ENCODE data around the gene STPG1.
A peak's percentile ranks its signal among the peaks of the same experiment; 100 is the strongest.

Gene STPG1

DNA sequence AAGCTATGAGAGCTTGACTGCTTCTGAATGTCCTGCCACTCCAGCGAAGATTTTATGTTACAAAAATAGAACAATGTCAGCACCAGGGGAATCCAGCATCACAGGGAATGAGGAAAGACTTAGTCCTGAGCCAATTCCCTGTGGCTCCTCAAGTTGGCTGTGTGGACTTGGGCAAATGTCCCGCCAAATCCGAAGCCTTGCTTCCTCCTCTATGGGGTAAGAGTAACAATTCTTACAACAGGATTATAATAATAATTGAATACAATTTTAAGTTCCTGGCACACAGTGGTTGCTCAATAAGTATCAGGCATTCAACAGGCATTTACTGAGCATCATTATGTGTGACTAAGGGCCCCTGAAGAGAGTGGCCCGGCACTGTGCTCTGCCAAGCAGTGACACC lies 44.4 kb downstream of the STPG1 start:
- in situ Hi-C loops (cut with MboI; ENCODE audit: low pct_unique_long_range_greater_than_20kb, low sequenced_read_pairs, unreplicated experiment): no loop called here
- TF ChIP-seq, protein P1, sequence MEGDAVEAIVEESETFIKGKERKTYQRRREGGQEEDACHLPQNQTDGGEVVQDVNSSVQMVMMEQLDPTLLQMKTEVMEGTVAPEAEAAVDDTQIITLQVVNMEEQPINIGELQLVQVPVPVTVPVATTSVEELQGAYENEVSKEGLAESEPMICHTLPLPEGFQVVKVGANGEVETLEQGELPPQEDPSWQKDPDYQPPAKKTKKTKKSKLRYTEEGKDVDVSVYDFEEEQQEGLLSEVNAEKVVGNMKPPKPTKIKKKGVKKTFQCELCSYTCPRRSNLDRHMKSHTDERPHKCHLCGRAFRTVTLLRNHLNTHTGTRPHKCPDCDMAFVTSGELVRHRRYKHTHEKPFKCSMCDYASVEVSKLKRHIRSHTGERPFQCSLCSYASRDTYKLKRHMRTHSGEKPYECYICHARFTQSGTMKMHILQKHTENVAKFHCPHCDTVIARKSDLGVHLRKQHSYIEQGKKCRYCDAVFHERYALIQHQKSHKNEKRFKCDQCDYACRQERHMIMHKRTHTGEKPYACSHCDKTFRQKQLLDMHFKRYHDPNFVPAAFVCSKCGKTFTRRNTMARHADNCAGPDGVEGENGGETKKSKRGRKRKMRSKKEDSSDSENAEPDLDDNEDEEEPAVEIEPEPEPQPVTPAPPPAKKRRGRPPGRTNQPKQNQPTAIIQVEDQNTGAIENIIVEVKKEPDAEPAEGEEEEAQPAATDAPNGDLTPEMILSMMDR (IDR thresholded peaks at IDR 0.05; ENCODE audit: extremely low read depth, insufficient read depth, missing control alignments): no peak
- no peak for DNase-seq (ENCODE audit: low spot score)

DNA sequence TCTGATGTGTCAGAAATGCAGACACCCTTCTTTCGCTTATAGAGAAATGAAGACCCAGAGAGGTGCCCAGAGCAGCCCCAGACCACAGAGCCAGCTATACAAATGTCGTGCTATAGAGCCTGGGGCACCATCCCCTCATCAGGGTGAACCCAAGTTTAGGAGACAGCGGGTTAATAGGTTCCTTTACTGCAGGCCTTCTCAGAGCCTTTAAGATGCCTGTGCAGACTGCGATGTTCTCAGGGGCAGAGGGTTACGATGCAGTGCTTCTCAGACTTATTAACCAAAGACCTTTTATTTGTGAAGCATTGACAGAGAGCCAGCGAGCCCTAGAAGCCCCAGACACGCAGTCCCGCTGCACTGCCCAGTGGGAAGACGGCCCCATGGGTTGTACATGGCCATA lies 46.9 kb downstream of the STPG1 start:
- DNase-seq (ENCODE audit: low spot score): no peak
- in situ Hi-C loops (cut with MboI; ENCODE audit: low pct_unique_long_range_greater_than_20kb, low sequenced_read_pairs, unreplicated experiment): no loop called here
- TF ChIP-seq, protein P1 (IDR thresholded peaks at IDR 0.05; ENCODE audit: extremely low read depth, insufficient read depth, missing control alignments): no peak

DNA sequence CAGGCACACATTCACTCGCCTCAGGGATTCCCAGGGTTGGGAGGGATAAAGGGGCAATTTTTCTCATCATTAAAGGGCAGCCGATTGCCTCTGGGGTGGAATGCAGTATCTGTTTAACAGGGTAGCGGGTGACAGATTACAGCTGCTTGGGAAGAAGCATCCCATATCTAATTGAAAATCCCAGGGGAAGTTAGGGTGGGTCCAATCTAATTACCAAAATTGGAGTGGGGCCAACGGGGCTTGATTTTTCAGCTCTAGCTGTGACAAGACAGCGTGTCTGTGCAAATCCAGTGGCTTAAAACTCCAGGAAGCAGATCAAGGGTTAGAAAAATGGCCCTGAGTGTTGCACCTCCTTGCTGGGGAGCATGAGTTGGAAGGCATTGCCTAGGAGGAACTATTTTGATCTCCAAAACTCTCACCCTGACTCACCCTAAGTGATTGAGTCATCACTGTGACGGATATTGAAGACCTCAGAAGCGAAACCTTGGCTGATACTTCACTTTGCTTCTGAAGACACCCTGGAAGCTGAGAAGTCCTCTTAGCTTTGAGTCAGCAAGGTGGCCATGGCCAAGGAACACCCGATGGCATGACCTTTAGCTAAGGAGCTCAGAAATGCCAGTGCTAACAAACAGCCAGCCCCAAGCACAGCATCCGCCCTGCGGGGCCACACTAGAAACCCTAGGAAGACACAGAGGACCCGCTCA lies 48.5 kb downstream of the STPG1 start:
- DNase-seq (ENCODE audit: low spot score): peak; percentile 79
- in situ Hi-C loops (cut with MboI; ENCODE audit: low pct_unique_long_range_greater_than_20kb, low sequenced_read_pairs, unreplicated experiment): no loop called here
- TF ChIP-seq, protein P1 (IDR thresholded peaks at IDR 0.05; ENCODE audit: extremely low read depth, insufficient read depth, missing control alignments): no peak

- TF ChIP-seq, protein P1 (IDR thresholded peaks at IDR 0.05; ENCODE audit: extremely low read depth, insufficient read depth, missing control alignments): no peak
- in situ Hi-C loops (cut with MboI; ENCODE audit: low pct_unique_long_range_greater_than_20kb, low sequenced_read_pairs, unreplicated experiment): no loop called here
- peak; percentile 10 for DNase-seq (ENCODE audit: low spot score)
These were observed 49.0 kb downstream of the STPG1 start for GRCh38 chr1:24364605-24364974.

GRCh38 chr1:24363994-24364393 lies 49.6 kb downstream of the STPG1 start:
- in situ Hi-C loops (cut with MboI; ENCODE audit: low pct_unique_long_range_greater_than_20kb, low sequenced_read_pairs, unreplicated experiment): no loop called here
- TF ChIP-seq, protein P1 (IDR thresholded peaks at IDR 0.05; ENCODE audit: extremely low read depth, insufficient read depth, missing control alignments): no peak
- DNase-seq (ENCODE audit: low spot score): peak; percentile 4

DNA sequence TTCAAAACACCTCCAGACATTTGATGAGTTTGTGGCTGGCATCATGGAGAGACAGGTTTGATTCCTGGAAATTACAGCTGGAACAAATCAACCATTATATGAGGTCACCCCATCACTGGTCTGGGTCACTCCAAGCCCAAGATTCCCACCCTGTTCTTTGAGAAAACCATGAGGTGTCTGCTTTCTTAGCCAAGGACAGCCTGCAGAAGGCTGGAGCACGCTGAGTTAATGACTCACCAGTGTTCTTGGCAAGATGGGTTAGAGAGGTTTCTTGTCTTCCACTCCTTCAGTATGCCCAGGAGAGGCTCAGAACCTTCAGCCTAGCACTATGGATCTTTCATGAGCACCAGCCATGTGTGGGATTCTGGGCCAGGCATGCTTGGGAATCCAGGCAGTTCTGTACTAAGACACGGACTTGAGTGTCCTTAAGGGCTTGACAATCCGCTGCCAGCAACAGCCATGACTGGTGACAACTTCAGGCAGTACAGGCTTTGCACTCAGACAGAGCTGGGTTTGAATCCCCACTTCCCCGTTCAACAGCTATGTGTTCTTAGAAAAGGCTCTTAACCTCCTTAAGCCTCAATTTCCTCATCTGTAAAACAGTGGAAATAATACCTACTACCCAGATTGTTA lies 50.5 kb downstream of the STPG1 start:
- TF ChIP-seq, protein P1 (IDR thresholded peaks at IDR 0.05; ENCODE audit: extremely low read depth, insufficient read depth, missing control alignments): no peak
- in situ Hi-C loops (cut with MboI; ENCODE audit: low pct_unique_long_range_greater_than_20kb, low sequenced_read_pairs, unreplicated experiment): no loop called here

More for the DNA sequence above, 50.5 kb downstream of the STPG1 start:
- no peak for DNase-seq (ENCODE audit: low spot score)
